ENCODE data around the gene ANKS1B. TPM values are rescaled to one million over a fixed set of nuclear protein-coding genes. Genes with fewer than 3 reads are reported as not detected.

Gene ANKS1B
- total and polyA plus RNA-seq, 2 of the 4 experiments (the other 2 are of a cell fraction), result 0.17 to 0.18 TPM

GRCh38 chr12:99067171-99067785 lies 917.5 kb downstream of the ANKS1B start:
- Histone ChIP-seq H3K9me3 (ENCODE audit: control insufficient read depth, insufficient read depth, low read length) (no peaks in the 10 kb centered on the region), H3K4ac (ENCODE audit: low read depth, low read length) (no peak overlapping the region), H3K27me3 (ENCODE audit: control insufficient read depth, insufficient read depth, low read length) (no peaks in the 10 kb centered on the region), H3K23ac (ENCODE audit: low read depth, low read length) (no peak overlapping the region), H2AK5ac (ENCODE audit: low read depth, low read length) (no peak overlapping the region), H2AK9ac (replicated peaks; ENCODE audit: low read depth, low read length, poor library complexity) (no peak overlapping the region), H3K9ac (ENCODE audit: low read depth, low read length) (no peak overlapping the region), H3K56ac (ENCODE audit: extremely low read depth, insufficient read depth, low read length) (no peak overlapping the region), H3K4me1 (ENCODE audit: control insufficient read depth, insufficient read depth, low read length) (no peaks in the 10 kb centered on the region), H3K79me1 (ENCODE audit: low read depth in 1 of 2, low read length in 2 of 2) (no peaks in the 10 kb centered on the region), H2BK120ac (ENCODE audit: low read depth, low read length) (no peak overlapping the region), H3K4me2 (ENCODE audit: low read depth, low read length) (no peak overlapping the region), H4K20me1 (ENCODE audit: insufficient read depth, low read length) (no peaks in the 10 kb centered on the region), H2BK20ac (ENCODE audit: low read depth, low read length) (no peak overlapping the region), H4K91ac (ENCODE audit: insufficient read depth, low read depth, low read length) (no peak overlapping the region), H2AFZ (replicated peaks; ENCODE audit: low read length, poor library complexity) (no peak overlapping the region), H3K27ac (ENCODE audit: insufficient read depth, low read length) (no peak overlapping the region), H3K14ac (replicated peaks; ENCODE audit: low read depth, low read length) (no peak overlapping the region), H4K5ac (ENCODE audit: low read depth, low read length) (no peak overlapping the region), H3K4me3 (ENCODE audit: insufficient read depth, low read depth, low read length) (no peak overlapping the region), H3K36me3 (ENCODE audit: control insufficient read depth, insufficient read depth, low read length) (no peaks in the 10 kb centered on the region), H3K9me1 (ENCODE audit: insufficient read depth, low read length) (no peaks in the 10 kb centered on the region), H2BK15ac (ENCODE audit: low read depth, low read length) (no peak overlapping the region), H3K18ac (ENCODE audit: low read depth, low read length) (no peak overlapping the region), H2BK5ac (ENCODE audit: low read depth, low read length, poor library complexity, severe bottlenecking) (no peak overlapping the region), H4K8ac (ENCODE audit: low read depth in 2 of 2, low read length in 2 of 2) (no peak overlapping the region)
- no CpG with 5 or more reads among the region's 1 CpG for WGBS, 2 experiments (ENCODE audit: extremely low coverage in 2 of 2, insufficient read length in 1 of 2)
- DNase-seq (no peak), ATAC-seq (ENCODE audit: low read depth) (no peak)
- intact Hi-C loops (cut with micrococcal nuclease) (no loop called here), dilution Hi-C loops (cut with HindIII; ENCODE audit: low sequenced_read_pairs, unreplicated experiment) (no loop called here), in situ Hi-C loops (cut with MboI; ENCODE audit: low sequenced_read_pairs) (no loop called here)
- BruUV-seq (replicated peaks), result no TSS peak
- no peak for TF ChIP-seq MAFK (IDR thresholded peaks at IDR 0.05; ENCODE audit: low read depth, low read length)
- no peak for TF ChIP-seq SMC3 (IDR thresholded peaks at IDR 0.05; ENCODE audit: low read depth, low read length)
- no peak for TF ChIP-seq MAZ (IDR thresholded peaks at IDR 0.05; ENCODE audit: borderline replicate concordance, low read depth, low read length)
- no peak for TF ChIP-seq RAD21 (IDR thresholded peaks at IDR 0.05; ENCODE audit: low read length)
- TF ChIP-seq RFX5 (IDR thresholded peaks at IDR 0.05; ENCODE audit: low read depth, low read length), result no peak
- no peak for TF ChIP-seq BHLHE40 (IDR thresholded peaks at IDR 0.05; ENCODE audit: low read depth, low read length)
- TF ChIP-seq, protein P1, sequence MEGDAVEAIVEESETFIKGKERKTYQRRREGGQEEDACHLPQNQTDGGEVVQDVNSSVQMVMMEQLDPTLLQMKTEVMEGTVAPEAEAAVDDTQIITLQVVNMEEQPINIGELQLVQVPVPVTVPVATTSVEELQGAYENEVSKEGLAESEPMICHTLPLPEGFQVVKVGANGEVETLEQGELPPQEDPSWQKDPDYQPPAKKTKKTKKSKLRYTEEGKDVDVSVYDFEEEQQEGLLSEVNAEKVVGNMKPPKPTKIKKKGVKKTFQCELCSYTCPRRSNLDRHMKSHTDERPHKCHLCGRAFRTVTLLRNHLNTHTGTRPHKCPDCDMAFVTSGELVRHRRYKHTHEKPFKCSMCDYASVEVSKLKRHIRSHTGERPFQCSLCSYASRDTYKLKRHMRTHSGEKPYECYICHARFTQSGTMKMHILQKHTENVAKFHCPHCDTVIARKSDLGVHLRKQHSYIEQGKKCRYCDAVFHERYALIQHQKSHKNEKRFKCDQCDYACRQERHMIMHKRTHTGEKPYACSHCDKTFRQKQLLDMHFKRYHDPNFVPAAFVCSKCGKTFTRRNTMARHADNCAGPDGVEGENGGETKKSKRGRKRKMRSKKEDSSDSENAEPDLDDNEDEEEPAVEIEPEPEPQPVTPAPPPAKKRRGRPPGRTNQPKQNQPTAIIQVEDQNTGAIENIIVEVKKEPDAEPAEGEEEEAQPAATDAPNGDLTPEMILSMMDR (conservative IDR thresholded peaks at IDR 0.05; ENCODE audit: low read depth, low read length), result no peak
- TF ChIP-seq NFE2L2 (IDR thresholded peaks at IDR 0.05; ENCODE audit: low read depth, low read length), result no peak
- TF ChIP-seq, protein P2, sequence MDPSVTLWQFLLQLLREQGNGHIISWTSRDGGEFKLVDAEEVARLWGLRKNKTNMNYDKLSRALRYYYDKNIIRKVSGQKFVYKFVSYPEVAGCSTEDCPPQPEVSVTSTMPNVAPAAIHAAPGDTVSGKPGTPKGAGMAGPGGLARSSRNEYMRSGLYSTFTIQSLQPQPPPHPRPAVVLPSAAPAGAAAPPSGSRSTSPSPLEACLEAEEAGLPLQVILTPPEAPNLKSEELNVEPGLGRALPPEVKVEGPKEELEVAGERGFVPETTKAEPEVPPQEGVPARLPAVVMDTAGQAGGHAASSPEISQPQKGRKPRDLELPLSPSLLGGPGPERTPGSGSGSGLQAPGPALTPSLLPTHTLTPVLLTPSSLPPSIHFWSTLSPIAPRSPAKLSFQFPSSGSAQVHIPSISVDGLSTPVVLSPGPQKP (IDR thresholded peaks at IDR 0.05; ENCODE audit: borderline replicate concordance, low read depth, low read length), result no peak
- TF ChIP-seq FOS (IDR thresholded peaks at IDR 0.05; ENCODE audit: low read depth, low read length), result no peak
- no peak for TF ChIP-seq POLR2A (IDR thresholded peaks at IDR 0.05; ENCODE audit: low read depth, low read length)
- no peak for TF ChIP-seq CHD1 (IDR thresholded peaks at IDR 0.05; ENCODE audit: low read depth, low read length)
- no peak for TF ChIP-seq CEBPB (IDR thresholded peaks at IDR 0.05; ENCODE audit: low read depth, low read length)
- no peak for TF ChIP-seq RCOR1 (IDR thresholded peaks at IDR 0.05; ENCODE audit: insufficient replicate concordance, low read length)
- TF ChIP-seq, protein P3, sequence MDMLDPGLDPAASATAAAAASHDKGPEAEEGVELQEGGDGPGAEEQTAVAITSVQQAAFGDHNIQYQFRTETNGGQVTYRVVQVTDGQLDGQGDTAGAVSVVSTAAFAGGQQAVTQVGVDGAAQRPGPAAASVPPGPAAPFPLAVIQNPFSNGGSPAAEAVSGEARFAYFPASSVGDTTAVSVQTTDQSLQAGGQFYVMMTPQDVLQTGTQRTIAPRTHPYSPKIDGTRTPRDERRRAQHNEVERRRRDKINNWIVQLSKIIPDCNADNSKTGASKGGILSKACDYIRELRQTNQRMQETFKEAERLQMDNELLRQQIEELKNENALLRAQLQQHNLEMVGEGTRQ (IDR thresholded peaks at IDR 0.05; ENCODE audit: low read depth, low read length), result no peak
- ChIA-PET POLR2A (ENCODE audit: unreplicated experiment) (no interaction called here), CTCF (no interaction called here)

All from IMR-90 (cell line).